Activated gamma-delta T cell (primary cell): ENCODE results near the gene MPPE1.
"Not testable (repeated sequence)": the region's sequence is repeated elsewhere in the genome, so short reads cannot be mapped to it uniquely, and the experiment has no call there.

ENCODE experiments used
- DNase-seq: peaks from one replicate; lab custom pipeline; 2025; lab: John Stamatoyannopoulos, UW

Gene MPPE1

DNA sequence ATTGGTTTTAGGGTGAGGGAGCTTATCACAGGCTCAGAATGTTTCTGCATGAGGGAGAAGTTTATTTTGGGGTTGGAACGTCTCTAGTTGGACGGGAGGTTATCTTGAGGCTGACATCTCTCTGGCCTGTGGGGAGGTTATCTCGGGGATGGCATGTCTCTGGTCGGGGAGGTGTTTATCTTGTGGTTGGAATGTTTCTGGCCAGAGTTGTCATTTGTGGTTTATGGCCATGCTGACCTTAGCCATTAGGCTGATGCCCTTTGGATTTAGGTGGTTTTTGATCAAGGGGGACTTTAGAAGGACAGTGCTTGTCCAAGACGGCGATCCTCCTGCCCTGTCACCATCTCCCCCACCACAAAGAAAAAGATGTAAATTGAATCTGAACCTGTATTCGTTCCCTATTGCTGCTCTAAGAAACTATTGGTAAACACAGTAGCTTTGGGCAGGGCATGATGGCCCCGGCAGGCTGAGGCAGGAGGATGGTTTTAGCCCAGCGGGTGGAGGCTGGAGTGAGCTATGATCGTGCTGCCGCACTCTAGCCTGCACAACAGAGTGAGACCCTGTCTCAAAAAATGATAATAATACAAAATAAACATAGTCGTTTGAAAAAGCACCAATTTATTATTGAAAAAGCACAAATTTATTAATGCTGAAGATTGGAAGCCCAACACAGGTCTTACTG is 17.8 kb upstream of the MPPE1 start:
- DNase-seq: no peak

- no peak for DNase-seq
These were observed 15.3 kb upstream of the MPPE1 start for GRCh38 chr18:11923450-11923849.

DNA sequence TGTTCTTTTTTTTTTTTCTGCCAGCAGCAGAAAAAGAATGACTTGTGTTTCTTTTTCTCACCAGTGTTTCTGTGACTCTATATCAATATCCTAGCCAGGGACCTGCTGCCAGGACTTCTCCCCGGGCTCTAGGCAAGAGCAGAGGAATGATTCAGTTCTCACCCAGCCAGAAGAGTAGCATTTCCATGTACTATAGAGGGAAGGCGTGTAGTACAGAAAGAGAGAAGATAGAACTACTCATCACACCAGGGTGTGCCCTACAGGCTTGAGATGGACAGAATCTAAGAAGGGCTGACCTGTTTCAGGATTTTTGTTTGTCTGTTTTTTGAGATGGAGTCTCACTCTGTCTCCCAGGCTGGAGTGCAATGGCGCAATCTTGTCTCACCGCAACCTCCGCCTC is 11.4 kb upstream of the MPPE1 start:
- DNase-seq: not testable (repeated sequence)

GRCh38 chr18:11916880-11917279 is 8.8 kb upstream of the MPPE1 start:
- not testable (repeated sequence) for DNase-seq

DNA sequence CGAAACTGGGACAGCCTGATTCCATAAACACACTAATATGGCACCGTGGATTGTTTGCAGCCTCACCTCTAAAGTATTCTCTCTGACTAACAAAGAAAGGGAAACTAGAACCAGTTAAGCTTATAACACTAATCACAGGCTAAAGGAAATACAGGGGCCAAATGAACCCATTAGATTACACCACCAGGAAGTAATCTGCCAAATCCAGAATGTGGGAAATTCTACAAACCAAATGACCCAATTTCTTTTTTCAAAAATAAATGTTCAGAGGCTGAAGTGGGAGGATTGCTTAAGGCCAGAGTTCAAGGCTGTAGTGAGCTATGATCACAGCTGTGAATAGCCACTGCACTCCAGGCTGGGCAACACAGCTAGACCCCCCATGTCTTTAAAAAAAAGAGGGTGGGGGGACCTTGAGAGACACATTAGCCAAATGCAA is 1.5 kb upstream of the MPPE1 start:
- no peak for DNase-seq

DNA sequence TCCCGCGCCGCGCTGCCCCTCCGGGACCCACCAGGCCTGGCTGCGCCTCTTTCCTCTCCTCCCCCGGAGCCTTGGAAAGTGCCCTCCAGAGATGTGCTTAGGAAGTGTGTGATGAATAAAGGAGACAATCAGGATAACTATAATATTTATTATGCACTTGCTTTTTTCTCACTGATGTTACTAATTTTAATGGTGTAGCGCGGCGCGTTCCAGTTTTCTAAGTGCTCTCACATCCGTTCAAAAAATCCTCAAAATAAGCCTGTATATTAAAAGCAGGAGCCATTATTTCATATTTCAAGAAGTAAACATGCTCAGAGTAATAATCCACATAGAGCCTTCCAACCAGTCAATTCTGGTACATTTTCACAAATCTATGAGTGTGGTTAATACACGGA is 941 bp upstream of the MPPE1 start:
- DNase-seq: no peak

- DNase-seq: no peak
These were observed 917 bp downstream of the MPPE1 start for GRCh38 chr18:11906926-11907874.

- DNase-seq: no peak
These were observed 1.9 kb downstream of the MPPE1 start for GRCh38 chr18:11906176-11906575.

DNA sequence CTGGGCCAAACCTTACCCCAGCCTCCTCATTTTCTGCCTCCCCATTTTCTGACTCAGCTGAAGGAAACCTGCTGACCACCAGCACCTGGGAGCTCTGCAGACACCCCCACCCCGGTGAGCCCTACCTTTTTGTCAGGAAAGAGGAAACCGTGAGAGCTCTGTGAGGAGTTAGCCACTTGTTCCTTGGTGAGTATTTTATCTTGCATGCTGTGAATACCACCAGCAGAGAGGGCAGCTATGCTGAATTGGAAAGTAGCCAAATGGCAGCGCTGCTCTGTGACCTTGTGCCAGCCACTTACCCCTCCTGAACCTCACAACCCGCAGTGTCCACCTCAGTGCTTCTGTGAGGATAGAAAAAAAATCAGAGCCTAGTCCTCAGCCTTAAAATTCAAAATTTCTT is 2.5 kb downstream of the MPPE1 start:
- no peak for DNase-seq

DNA sequence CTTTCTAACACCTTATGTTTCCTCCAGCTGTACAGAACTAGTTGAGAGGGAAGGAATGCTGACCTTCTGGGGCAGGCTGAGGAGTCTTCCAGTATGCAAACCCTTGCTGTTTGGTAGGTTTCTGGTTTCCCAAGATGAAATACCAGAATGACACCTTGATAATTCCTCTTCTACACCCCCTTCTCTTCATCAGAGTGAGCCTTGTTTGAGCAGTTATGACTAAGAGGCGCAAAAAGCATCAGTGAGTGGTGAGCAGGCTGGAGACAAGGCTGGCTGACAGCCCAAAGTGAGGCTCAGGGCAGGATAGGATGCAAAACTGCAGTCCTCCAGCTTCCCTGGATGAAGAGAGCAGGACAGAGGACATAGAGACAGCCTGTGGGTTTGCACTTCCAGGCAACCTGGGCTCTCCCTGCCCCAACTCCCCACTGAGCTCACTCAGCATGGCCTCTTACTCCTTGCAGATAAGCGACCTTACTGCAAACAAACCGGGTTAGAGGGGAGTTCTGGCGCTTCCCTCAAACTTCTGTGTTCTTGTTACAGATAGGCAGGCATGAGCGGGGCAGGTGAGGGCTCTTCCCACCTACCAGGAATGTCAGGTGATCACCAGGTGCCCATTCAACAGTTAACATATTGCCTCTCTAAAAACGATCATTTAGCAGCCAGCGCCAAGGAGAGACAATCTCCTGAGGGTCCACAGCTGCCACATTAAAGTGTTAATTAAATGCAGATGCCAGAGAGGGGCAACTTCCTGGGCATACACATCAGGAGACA is 5.4 kb downstream of the MPPE1 start:
- no peak for DNase-seq

GRCh38 chr18:11901826-11902438 is 6.2 kb downstream of the MPPE1 start:
- DNase-seq: no peak

- no peak for DNase-seq
These were observed 9.1 kb downstream of the MPPE1 start for GRCh38 chr18:11899063-11899462.

- DNase-seq: no peak
These were observed 10.3 kb downstream of the MPPE1 start for GRCh38 chr18:11897781-11898180.

- not testable (repeated sequence) for DNase-seq
These were observed 15.7 kb downstream of the MPPE1 start for GRCh38 chr18:11892438-11892837.

DNA sequence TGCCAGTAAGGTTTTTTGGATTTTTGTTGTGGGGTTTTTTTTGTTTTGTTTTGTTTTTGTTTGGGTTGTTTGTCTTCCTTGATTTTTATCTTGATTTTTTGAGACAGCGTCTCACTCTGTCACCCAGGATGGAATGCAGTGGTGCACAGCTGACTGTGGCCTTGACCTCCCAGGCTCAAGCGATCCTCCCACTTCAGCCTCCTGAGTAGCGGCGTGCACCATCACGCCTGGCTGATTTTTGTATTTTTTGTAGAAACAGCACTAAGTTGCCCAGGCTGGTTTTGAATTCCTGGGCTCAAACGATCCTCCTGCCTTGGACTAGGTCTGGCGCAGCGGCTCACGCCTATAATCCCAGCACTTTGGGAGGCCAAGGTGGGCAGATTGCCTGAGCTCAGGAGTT is 16.4 kb downstream of the MPPE1 start:
- no peak for DNase-seq

GRCh38 chr18:11889284-11889683 is 18.8 kb downstream of the MPPE1 start:
- DNase-seq: no peak

DNA sequence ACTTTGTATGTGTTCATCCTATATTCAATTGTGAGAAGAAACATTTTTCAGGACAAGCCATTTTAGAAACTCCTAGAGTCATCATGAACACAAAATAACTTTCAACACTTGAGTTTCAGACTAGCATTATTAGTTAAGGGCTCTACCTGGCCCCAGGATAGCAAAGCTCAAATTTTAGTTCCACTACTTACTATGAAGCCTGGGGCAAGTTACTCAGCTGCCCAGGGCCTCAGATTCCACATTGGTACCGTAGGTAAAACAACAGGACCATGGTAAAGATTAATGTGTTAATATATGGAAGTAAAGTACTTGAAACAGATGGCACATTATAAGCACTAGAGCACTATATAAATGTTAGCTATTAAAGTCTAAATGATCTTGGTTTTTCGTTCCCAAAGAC is 19.4 kb downstream of the MPPE1 start:
- DNase-seq: no peak

DNA sequence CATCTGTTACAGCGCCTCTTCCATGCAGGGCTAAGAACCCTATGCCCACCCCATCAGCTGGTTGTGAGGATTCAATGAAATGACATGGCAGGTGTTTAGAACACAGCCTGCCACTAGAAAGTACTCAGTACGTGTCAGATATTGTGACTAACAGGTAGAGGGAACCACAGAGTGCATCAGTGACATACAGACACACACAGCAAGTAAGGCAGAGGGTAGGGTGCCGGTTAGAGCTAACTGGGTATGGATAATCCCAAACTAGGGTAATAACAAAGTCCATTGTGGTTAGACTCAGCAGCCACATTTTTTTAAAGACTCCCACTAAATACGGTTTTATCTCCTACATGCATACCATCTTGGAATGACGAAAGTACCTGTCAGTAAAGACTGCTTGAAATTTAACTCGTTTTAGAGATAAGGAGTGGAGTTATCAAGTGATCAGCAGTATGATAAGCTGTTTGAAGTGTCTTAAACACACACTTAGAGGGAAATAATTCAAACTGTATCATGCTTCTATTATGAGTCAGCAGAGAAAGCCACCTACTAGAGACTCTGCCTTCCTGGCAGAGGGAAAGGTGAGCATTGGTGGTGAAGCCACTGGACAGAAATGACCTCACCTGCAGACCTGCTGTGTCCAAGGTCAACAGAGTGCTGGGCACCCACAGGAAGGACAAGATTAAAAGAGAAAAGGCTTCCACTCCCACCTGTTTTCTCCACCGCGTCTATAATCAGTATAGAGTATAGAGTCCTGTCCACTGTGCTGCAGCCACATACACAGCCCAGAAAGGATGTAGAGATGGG is 20.6 kb downstream of the MPPE1 start:
- DNase-seq: no peak

DNA sequence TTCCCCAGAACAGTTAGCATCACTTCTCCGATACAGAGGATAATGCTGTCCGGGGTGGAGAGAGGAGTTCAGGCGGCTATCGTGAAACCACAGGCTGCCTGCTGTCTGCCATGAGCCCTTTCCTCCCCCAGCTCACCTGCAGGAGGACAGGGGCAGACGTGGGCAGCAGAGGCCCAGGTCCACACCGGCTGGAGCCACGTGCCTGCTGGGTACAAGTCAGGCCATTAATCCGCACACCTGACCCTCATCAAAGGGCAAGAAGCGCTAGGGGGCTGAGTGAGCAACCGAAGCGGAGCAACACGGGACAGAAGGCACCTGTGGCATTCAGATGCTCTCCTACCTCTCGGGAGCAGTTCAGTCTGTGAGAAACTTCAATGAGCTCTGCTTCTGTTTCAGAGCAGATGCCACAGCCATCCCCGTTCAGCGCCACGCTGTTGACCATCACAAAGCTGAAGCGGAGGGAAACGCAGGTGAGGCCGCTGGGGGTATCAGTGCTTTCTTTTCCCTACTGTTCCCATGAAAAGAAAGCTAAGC is 21.5 kb downstream of the MPPE1 start:
- DNase-seq: no peak

GRCh38 chr18:11885278-11885947 is 22.7 kb downstream of the MPPE1 start:
- no peak for DNase-seq
